ENCODE measurements around the gene BMP8A. TPM values are rescaled to one million over a fixed set of nuclear protein-coding genes. Genes with fewer than 3 reads are reported as not detected.
"Not testable (repeated sequence)": the region's sequence is repeated elsewhere in the genome, so short reads cannot be mapped to it uniquely, and the experiment has no call there.

BMP8A gene
- total RNA-seq, 1 donor from 2014 or later, result 2.9 TPM

GRCh38 chr1:39488793-39489566, 2.5 kb upstream of the BMP8A start:
- no peak for DNase-seq (ENCODE audit: extremely low spot score in 2 of 2)
- Histone ChIP-seq H3K27me3 (no peaks in the 10 kb centered on the region), H3K4me3 (no peak overlapping the region), H3K27ac (no peak overlapping the region), H3K4me1 (peaks cover 10% of the 10 kb centered on the region), H3K36me3 (peaks cover 0 to 30% of the 10 kb centered on the region in 2 donors), H3K9me3 (no peaks in the 10 kb centered on the region)
- intact Hi-C loops (cut with DNase I), result no loop called here
- TF ChIP-seq CTCF (IDR thresholded peaks at IDR 0.05) (no peak), POLR2A (IDR thresholded peaks at IDR 0.05) (no peak), POLR2AphosphoS5 (IDR thresholded peaks at IDR 0.05; ENCODE audit: insufficient read depth in 1 of 2, low read depth in 1 of 2) (no peak)

- no peaks in the 10 kb centered on the region for H3K27me3 ChIP-seq
- intact Hi-C loops (cut with DNase I), result no loop called here
- no peak overlapping the region for H3K27ac ChIP-seq
- peaks cover 0 to 27% of the 10 kb centered on the region in 2 donors for H3K36me3 ChIP-seq
- peaks cover 10% of the 10 kb centered on the region for H3K4me1 ChIP-seq
- DNase-seq (ENCODE audit: extremely low spot score in 2 of 2), result no peak
- no peak overlapping the region for H3K4me3 ChIP-seq
- TF ChIP-seq CTCF (IDR thresholded peaks at IDR 0.05) (no peak), POLR2AphosphoS5 (IDR thresholded peaks at IDR 0.05; ENCODE audit: insufficient read depth in 1 of 2, low read depth in 1 of 2) (no peak), POLR2A (IDR thresholded peaks at IDR 0.05) (no peak)
- H3K9me3 ChIP-seq, result no peaks in the 10 kb centered on the region
These were observed 1.7 kb upstream of the BMP8A start for GRCh38 chr1:39489567-39490239.

- peaks cover 10% of the 10 kb centered on the region for H3K4me1 ChIP-seq
- H3K36me3 ChIP-seq, result peaks cover 0 to 17% of the 10 kb centered on the region in 2 donors
- intact Hi-C loops (cut with DNase I), result no loop called here
- TF ChIP-seq POLR2A (IDR thresholded peaks at IDR 0.05) (no peak), CTCF (IDR thresholded peaks at IDR 0.05) (no peak), POLR2AphosphoS5 (IDR thresholded peaks at IDR 0.05; ENCODE audit: insufficient read depth in 1 of 2, low read depth in 1 of 2) (no peak)
- no peak for DNase-seq (ENCODE audit: extremely low spot score in 2 of 2)
- peak overlapping the region; percentile 44 to 49 for H3K4me3 ChIP-seq
- H3K9me3 ChIP-seq, result no peaks in the 10 kb centered on the region
- H3K27me3 ChIP-seq, result no peaks in the 10 kb centered on the region
- H3K27ac ChIP-seq, result no peak overlapping the region
These were observed 765 bp upstream of the BMP8A start for GRCh38 chr1:39490596-39491145.

GRCh38 chr1:39492118-39493042, 944 bp downstream of the BMP8A start:
- intact Hi-C loops (cut with DNase I); H3K27me3 ChIP-seq; H3K4me1 ChIP-seq; H3K9me3 ChIP-seq; DNase-seq (ENCODE audit: extremely low spot score in 2 of 2); H3K27ac ChIP-seq; H3K36me3 ChIP-seq: not testable (repeated sequence)
- H3K4me3 ChIP-seq, result peak overlapping the region; percentile 44 to 49

- H3K27me3 ChIP-seq; intact Hi-C loops (cut with DNase I); H3K4me1 ChIP-seq; H3K27ac ChIP-seq; H3K9me3 ChIP-seq; DNase-seq (ENCODE audit: extremely low spot score in 2 of 2); H3K36me3 ChIP-seq; H3K4me3 ChIP-seq: not testable (repeated sequence)
These were observed 1.8 kb downstream of the BMP8A start for GRCh38 chr1:39493043-39493810.
